H1 (cell line): Measurements from ENCODE around the gene MOB3B. TPM values are rescaled to one million over a fixed set of nuclear protein-coding genes. Genes with fewer than 3 reads are reported as not detected.
A peak's percentile ranks its signal among the peaks of the same experiment; 100 is the strongest.

Experiments
- CTCF ChIA-PET: fragments of 300-600 bp; sonication (Branson Sonifier 250); formaldehyde crosslinking; loops from one replicate; lab custom pipeline; 2021; ENCODE audit not compliant: partially characterized antibody; lab: Charles Lee
- POLR2A ChIA-PET: fragments of 300-600 bp; sonication (Branson Sonifier 250); formaldehyde crosslinking; loops from one replicate; lab custom pipeline; 2021; ENCODE audit warnings: inconsistent platforms; ENCODE audit not compliant: partially characterized antibody; lab: Charles Lee
- DNase-seq, 2 experiments: peaks; one replicate each; pipeline versions ENCODE4 v3.0.0 to v3.0.0-alpha.2; 2010 to 2022; ENCODE audit warnings: low spot score in 2 of 2, low read depth in 1 of 2, mixed read lengths in 1 of 2
- FAIRE-seq: peaks from 2 replicates; lab custom pipeline; 2011; peaks lifted over from hg19 to GRCh38; lab: Jason Lieb, UNC
- H2AFZ ChIP-seq: 2 replicates; pipeline ENCODE4 v1.8.1; 2012; ENCODE audit warnings: low read length, inconsistent platforms
- H2AK5ac ChIP-seq: 2 replicates; pipeline ENCODE4 v1.6.1; 2013; ENCODE audit warnings: low read depth, low read length
- H2BK120ac ChIP-seq: replicated peaks from 2 replicates; pipeline ENCODE3; 2013; ENCODE audit warnings: low read depth, low read length, inconsistent platforms
- H2BK12ac ChIP-seq: 2 replicates; pipeline ENCODE4 v1.6.1; 2013; ENCODE audit warnings: low read depth, low read length
- H2BK15ac ChIP-seq: 2 replicates; pipeline ENCODE4 v1.6.1; 2013; ENCODE audit warnings: low read length
- H2BK20ac ChIP-seq: 2 replicates; pipeline ENCODE4 v1.6.1; 2013; ENCODE audit warnings: low read length
- H2BK5ac ChIP-seq: 2 replicates; pipeline ENCODE4 v1.6.1; 2013; ENCODE audit warnings: low read depth, low read length
- H3K14ac ChIP-seq: 2 replicates; pipeline ENCODE4 v1.6.1; 2013; ENCODE audit warnings: inconsistent platforms; ENCODE audit not compliant: insufficient read length
- H3K18ac ChIP-seq: 2 replicates; pipeline ENCODE4 v1.6.1; 2013; ENCODE audit warnings: low read length; ENCODE audit errors: extremely low read depth
- H3K23ac ChIP-seq: 2 replicates; pipeline ENCODE4 v1.6.1; 2013; ENCODE audit warnings: inconsistent platforms; ENCODE audit not compliant: insufficient read length
- H3K23me2 ChIP-seq: 2 replicates; pipeline ENCODE4 v1.6.1; 2013; ENCODE audit warnings: low read depth, low read length
- H3K27ac ChIP-seq: 2 replicates; pipeline ENCODE4 v1.6.1; 2011; ENCODE audit warnings: low read depth, low read length, inconsistent platforms
- H3K27me3 ChIP-seq, 4 experiments: replicated peaks in 1 of 4; 1 replicate in 1 of 4; 2 replicates in 3 of 4; pipeline versions ENCODE4 v1.6.1 to v1.8.1; 2011 to 2013; ENCODE audit warnings: low read length in 3 of 4, mild to moderate bottlenecking in 3 of 4, inconsistent platforms in 2 of 4, mixed read lengths in 2 of 4, moderate library complexity in 1 of 4; ENCODE audit not compliant: control insufficient read depth in 3 of 4, insufficient read depth in 3 of 4; ENCODE audit errors: extremely low read depth in 1 of 4
- H3K36me3 ChIP-seq, 4 experiments: 2 replicates each; pipeline versions ENCODE4 v1.6.1 to v1.8.1; 2011 to 2013; ENCODE audit warnings: mild to moderate bottlenecking in 4 of 4, low read length in 3 of 4, moderate library complexity in 2 of 4, control low read depth in 1 of 4, inconsistent platforms in 1 of 4; ENCODE audit not compliant: insufficient read depth in 4 of 4, control insufficient read depth in 2 of 4
- H3K4ac ChIP-seq: replicated peaks from 2 replicates; pipeline ENCODE3; 2013; ENCODE audit warnings: low read length, low read depth, mixed read lengths, inconsistent platforms; ENCODE audit not compliant: insufficient read length
- H3K4me1 ChIP-seq, 4 experiments: replicated peaks in 1 of 4; 1 replicate in 1 of 4; 2 replicates in 3 of 4; pipeline versions ENCODE4 v1.6.1 to v1.8.1; 2011 to 2013; ENCODE audit warnings: low read length in 3 of 4, inconsistent platforms in 2 of 4, mixed read lengths in 1 of 4; ENCODE audit not compliant: insufficient read depth in 4 of 4, control insufficient read depth in 3 of 4
- H3K4me2 ChIP-seq, 2 experiments: 2 replicates each; pipeline versions ENCODE4 v1.6.1 to v1.8.1; 2011 to 2013; ENCODE audit warnings: low read depth in 2 of 2, low read length in 2 of 2, control low read depth in 1 of 2, inconsistent platforms in 1 of 2, mild to moderate bottlenecking in 1 of 2; ENCODE audit not compliant: insufficient read depth in 1 of 2
- H3K4me3 ChIP-seq, 4 experiments: fragments of 200-600, 300-600 bp in 1 of 4; sonication (generic), shearing (Covaris generic), sonication (Bioruptor Twin) in 1 of 4; 2 replicates each; pipeline versions ENCODE4 v1.5.1 to v1.8.1; 2011 to 2016; ENCODE audit warnings: low read length in 4 of 4, low read depth in 3 of 4, control low read depth in 2 of 4, inconsistent platforms in 2 of 4, mild to moderate bottlenecking in 2 of 4, mixed read lengths in 1 of 4, moderate library complexity in 1 of 4; ENCODE audit not compliant: insufficient read depth in 2 of 4; ENCODE audit errors: extremely low read depth in 1 of 4
- H3K56ac ChIP-seq: replicated peaks from 2 replicates; pipeline ENCODE3; 2013; ENCODE audit warnings: low read depth, mild to moderate bottlenecking, mixed read lengths, low read length, inconsistent platforms; ENCODE audit not compliant: insufficient read length
- H3K79me1 ChIP-seq: 2 replicates; pipeline ENCODE4 v1.6.1; 2013; ENCODE audit warnings: low read depth, low read length, control low read depth
- H3K79me2 ChIP-seq, 2 experiments: 2 replicates each; pipeline versions ENCODE4 v1.6.1 to v1.8.1; 2012 to 2013; ENCODE audit warnings: low read length in 2 of 2, mild to moderate bottlenecking in 2 of 2, inconsistent platforms in 1 of 2; ENCODE audit not compliant: insufficient read depth in 2 of 2, control insufficient read depth in 1 of 2
- H3K9ac ChIP-seq, 4 experiments: replicated peaks in 1 of 4; 1 replicate in 1 of 4; 2 replicates in 3 of 4; pipeline versions ENCODE4 v1.6.1 to v1.8.1; 2011 to 2013; ENCODE audit warnings: low read depth in 3 of 4, low read length in 3 of 4, control low read depth in 2 of 4, mild to moderate bottlenecking in 2 of 4, moderate library complexity in 2 of 4, inconsistent platforms in 1 of 4; ENCODE audit errors: extremely low read depth in 1 of 4
- H3K9me3 ChIP-seq, 2 experiments: 2 replicates each; pipeline versions ENCODE4 v1.6.1 to v1.8.1; 2012 to 2013; ENCODE audit warnings: mild to moderate bottlenecking in 2 of 2, moderate library complexity in 2 of 2, control low read depth in 1 of 2, inconsistent platforms in 1 of 2, low read depth in 1 of 2, low read length in 1 of 2, mixed read lengths in 1 of 2; ENCODE audit not compliant: insufficient read depth in 2 of 2
- H4K20me1 ChIP-seq, 2 experiments: replicated peaks in 1 of 2; 2 replicates each; pipeline versions ENCODE3 to v1.8.1; 2011 to 2013; ENCODE audit warnings: inconsistent platforms in 2 of 2, low read length in 2 of 2, mild to moderate bottlenecking in 1 of 2; ENCODE audit not compliant: insufficient read depth in 2 of 2, control insufficient read depth in 1 of 2
- H4K5ac ChIP-seq: 2 replicates; pipeline ENCODE4 v1.6.1; 2013; ENCODE audit warnings: low read length, low read depth, mixed read lengths, inconsistent platforms; ENCODE audit not compliant: insufficient read length
- H4K8ac ChIP-seq: 2 replicates; pipeline ENCODE4 v1.8.0; 2013; ENCODE audit warnings: mild to moderate bottlenecking, moderate library complexity, low read length, inconsistent platforms; ENCODE audit not compliant: insufficient read depth; ENCODE audit errors: extremely low read depth
- H4K91ac ChIP-seq: replicated peaks from 2 replicates; pipeline ENCODE3; 2013; ENCODE audit warnings: low read length, mixed read lengths, inconsistent platforms; ENCODE audit not compliant: insufficient read length
- KDM5A ChIP-seq: fragments of 200-600 bp; IDR thresholded peaks from 2 replicates; pipeline ENCODE4 v1.7.1; 2012; ENCODE audit warnings: mild to moderate bottlenecking, low read length, inconsistent platforms, mixed read lengths
- NRF1 ChIP-seq: IDR thresholded peaks from 2 replicates; pipeline ENCODE4 v1.6.1; 2011; ENCODE audit warnings: mild to moderate bottlenecking, low read depth, low read length, improper control_type of control experiment
- RXRA ChIP-seq: IDR thresholded peaks from 2 replicates; pipeline ENCODE4 v1.6.1; 2011; ENCODE audit warnings: low read depth, mild to moderate bottlenecking, low read length, moderate library complexity; ENCODE audit not compliant: insufficient read depth
- WGBS, 2 experiments: shearing (Covaris generic) in 1 of 2; methylation state at CpG; one replicate each; pipeline versions ENCODE4 v1.1.6 to v1.1.7; 2013 to 2015; ENCODE audit warnings: low lambda C conversion rate in 2 of 2, mixed read lengths in 2 of 2, inconsistent platforms in 1 of 2, low coverage in 1 of 2, missing lambda C conversion rate in 1 of 2; ENCODE audit not compliant: insufficient replicate concordance in 2 of 2, insufficient coverage in 1 of 2, insufficient read length in 1 of 2; ENCODE audit errors: extremely low coverage in 1 of 2, missing lambda C conversion rate in 1 of 2; 5-methylcytosine and 5-hydroxymethylcytosine counted together
- polyA plus RNA-seq, 7 experiments: library from polyadenylated mRNA; depleted of rRNA in 3 of 7; stranded (reverse) in 5 of 7; unstranded in 2 of 7; fragments of >200 nt in 5 of 7; fragments of 200-250 nt in 2 of 7; gene quantifications; 1 replicate in 5 of 7; 2 replicates in 1 of 7; 4 replicates in 1 of 7; pipeline versions ENCODE4 v1.2.1 to v1.2.3, GENCODE V29; 2011 to 2013; ENCODE audit warnings: missing spikeins in 2 of 7, mixed read lengths in 2 of 7
- total RNA-seq: library from RNA; stranded (reverse); fragmentation: NEBNext Ultra II Directional; extraction: Animal tissue kit (Norgen Biotek cat#: 25700); gene quantifications from 2 replicates; pipeline ENCODE4 v1.2.1, GENCODE V29; 2021

The MOB3B gene
- total and polyA plus RNA-seq, 2 of the 8 experiments (the other 6 are each of a cell fraction or from before 2014, with no cell fraction given): 12.7 to 16.1 TPM

DNA sequence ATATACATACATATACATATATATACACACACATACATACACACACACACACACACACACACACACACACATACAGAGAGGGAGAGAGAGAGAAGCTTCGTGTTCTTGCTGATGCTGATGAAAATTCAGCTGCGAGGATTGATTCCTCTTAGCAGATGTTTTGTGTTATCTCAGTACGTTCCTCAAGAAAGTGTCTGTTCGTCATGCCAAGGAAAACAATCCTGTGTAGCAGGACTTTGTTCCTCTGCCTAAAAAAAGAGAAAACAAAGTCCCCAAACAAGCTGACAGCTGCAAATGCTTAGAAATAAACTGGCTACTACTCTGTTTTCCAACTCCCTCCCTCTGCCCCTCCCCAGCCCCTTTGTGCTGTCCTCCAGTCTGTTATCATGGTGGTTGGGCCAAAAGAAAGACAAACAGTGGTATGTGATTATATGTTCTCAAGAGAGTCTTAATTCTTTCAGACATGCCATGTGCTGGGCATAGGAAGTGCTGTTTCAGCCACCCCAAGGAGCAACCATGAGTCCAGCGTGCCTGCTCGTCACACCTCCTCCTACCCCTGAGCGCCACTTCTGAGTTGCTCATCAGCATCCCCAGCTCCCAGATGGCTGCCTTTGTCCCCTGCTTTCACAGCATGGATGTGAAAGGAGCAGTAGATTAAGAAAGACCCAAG lies 161.2 kb downstream of the MOB3B start:
- ChIA-PET CTCF (interaction anchor here (0.7 to 1.4 kb wide), 2 partner anchors 9 to 14 kb away, joined by 3 to 5 read pairs; no protein-coding TSS in a partner anchor), POLR2A (interaction anchor here (1.5 kb wide), 1 partner anchor 19 kb away, joined by 3 read pairs; no protein-coding TSS in a partner anchor)
- Histone ChIP-seq H3K4ac (peak overlapping the region; percentile 19), H2BK20ac (peak overlapping the region; percentile 76; the same call in 1 of the 2 replicates), H3K27me3 (no peaks in the 10 kb centered on the region), H2AFZ (no peak overlapping the region), H3K4me2 (peak overlapping the region in 1 of 2 experiments; percentile 4; a peak in 1 of 4 replicates), H3K56ac (no peak overlapping the region), H2BK12ac (peak overlapping the region; percentile 14; the same call in 1 of the 2 replicates), H4K5ac (no peak overlapping the region), H3K14ac (no peak overlapping the region), H3K4me1 (peaks cover 14 to 48% (median 26%) of the 10 kb centered on the region in 4 experiments), H3K23ac (peak overlapping the region; percentile 10), H3K36me3 (no peaks in the 10 kb centered on the region), H3K18ac (no peak overlapping the region), H3K27ac (no peak overlapping the region), H2BK120ac (peak overlapping the region; percentile 58), H3K9me3 (no peaks in the 10 kb centered on the region), H3K23me2 (no peaks in the 10 kb centered on the region), H3K79me1 (peaks cover 5% of the 10 kb centered on the region), H3K79me2 (no peaks in the 10 kb centered on the region)
- no peak for FAIRE-seq
- DNase-seq: no peak
- TF ChIP-seq RXRA (no peak), NRF1 (no peak), KDM5A (no peak)
- TF ChIP-seq, all 59 proteins: peak for 0
- Histone ChIP-seq H2BK15ac (no peak overlapping the region), H4K8ac (no peak overlapping the region), H2AK5ac (peak overlapping the region; percentile 70), H4K20me1 (no peaks in the 10 kb centered on the region), H3K9ac (no peak overlapping the region), H2BK5ac (peak overlapping the region; percentile 90; the same call in 1 of the 2 replicates), H3K4me3 (no peak overlapping the region), H4K91ac (peak overlapping the region; percentile 93)
- WGBS, 2 experiments: 89% methylated on average over 5 of the region's 7 CpGs; no CpG with 5 or more reads in 1 of the 2 experiments
